ENCODE measurements around the gene TNIK.
"Not testable (repeated sequence)": the region's sequence is repeated elsewhere in the genome, so short reads cannot be mapped to it uniquely, and the experiment has no call there.

TNIK gene

DNA sequence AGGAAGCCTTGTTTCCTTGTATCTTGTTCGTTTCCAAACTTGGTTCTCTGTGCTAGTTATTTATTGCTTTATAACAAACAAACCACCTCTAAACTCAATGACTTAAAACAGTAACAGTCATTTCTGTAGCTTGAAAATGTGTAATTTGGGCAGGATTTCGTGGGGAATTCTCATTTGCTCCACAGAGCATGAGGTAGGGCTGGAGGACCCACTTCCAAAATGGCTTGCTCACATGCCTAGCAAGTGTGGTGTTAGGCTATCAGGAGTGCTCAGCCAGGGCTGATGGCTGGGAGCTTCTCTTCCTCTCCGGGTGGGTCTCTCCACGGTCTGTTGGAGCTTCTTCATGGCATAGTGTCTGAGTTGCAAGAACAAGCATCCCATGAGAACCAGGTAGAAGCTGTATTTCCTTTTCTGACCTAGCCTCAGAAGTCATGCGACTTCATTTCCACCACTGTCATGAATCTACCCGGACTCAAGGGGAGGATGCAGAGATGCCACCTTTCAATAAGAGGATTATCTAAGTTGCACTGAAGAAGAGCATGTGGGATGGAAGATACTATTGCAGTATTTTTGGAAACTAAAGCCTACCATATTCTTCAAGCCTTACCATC is 8.2 kb upstream of the TNIK start:
- DNase-seq (ENCODE audit: low read depth): no peak

DNA sequence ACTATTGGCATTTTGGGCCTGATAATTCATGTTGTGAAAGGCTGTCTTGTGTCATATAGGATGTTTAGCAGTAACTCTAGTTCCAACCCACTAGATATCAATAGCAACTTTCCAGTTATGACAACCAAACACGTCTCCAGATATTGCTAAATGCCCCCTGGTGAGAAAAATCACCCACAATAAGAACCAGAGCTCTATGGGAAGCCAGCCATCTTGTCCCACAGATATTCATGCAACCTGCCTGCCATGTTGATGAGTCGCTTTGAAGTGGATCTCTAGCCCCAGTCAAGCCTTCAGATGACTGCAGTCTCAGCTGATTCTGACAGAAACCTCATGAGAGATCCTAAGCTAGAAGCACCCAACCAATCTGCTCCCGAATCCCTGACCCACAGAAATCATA is 5.6 kb upstream of the TNIK start:
- no peak for DNase-seq (ENCODE audit: low read depth)

GRCh38 chr3:171464462-171464861 is 4.3 kb upstream of the TNIK start:
- no peak for DNase-seq (ENCODE audit: low read depth)

- DNase-seq (ENCODE audit: low read depth): no peak
Observed at GRCh38 chr3:171462224-171462623, 2.0 kb upstream of the TNIK start.

GRCh38 chr3:171461525-171461917 is 1.3 kb upstream of the TNIK start:
- no peak for DNase-seq (ENCODE audit: low read depth)

GRCh38 chr3:171460725-171461524 is 720 bp upstream of the TNIK start:
- DNase-seq (ENCODE audit: low read depth): peak; percentile 24

GRCh38 chr3:171459137-171459941 is 866 bp downstream of the TNIK start:
- DNase-seq (ENCODE audit: low read depth): peak; percentile 46

GRCh38 chr3:171458864-171459136 is 1.4 kb downstream of the TNIK start:
- DNase-seq (ENCODE audit: low read depth): no peak

- peak; percentile 22 for DNase-seq (ENCODE audit: low read depth)
Observed at GRCh38 chr3:171458071-171458863, 1.9 kb downstream of the TNIK start.

DNA sequence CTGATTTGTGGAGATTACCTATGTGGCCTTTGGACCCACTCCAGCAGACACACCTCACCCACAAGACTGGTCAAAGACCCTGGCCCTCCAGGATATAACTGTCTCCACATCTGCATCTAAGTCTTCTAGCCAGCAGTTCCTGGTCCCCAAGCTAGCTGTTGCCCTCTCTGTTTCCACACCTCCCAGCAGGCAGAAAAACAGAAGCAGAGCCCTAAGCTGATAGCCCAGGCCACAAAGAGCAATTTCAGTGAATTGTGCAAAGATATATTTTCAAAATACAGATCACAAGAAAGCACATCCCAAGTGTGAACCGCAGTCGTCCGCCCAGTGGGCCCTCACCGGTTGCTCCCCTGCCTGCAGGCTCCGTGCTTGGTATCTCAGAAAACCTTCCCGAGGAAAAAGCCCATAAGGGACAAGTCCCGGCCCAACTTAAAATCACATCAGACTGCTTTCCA is 2.6 kb downstream of the TNIK start:
- DNase-seq (ENCODE audit: low read depth): no peak

- no peak for DNase-seq (ENCODE audit: low read depth)
Observed at GRCh38 chr3:171456765-171457606, 3.2 kb downstream of the TNIK start.

- no peak for DNase-seq (ENCODE audit: low read depth)
Observed at GRCh38 chr3:171455603-171456550, 4.3 kb downstream of the TNIK start.

DNA sequence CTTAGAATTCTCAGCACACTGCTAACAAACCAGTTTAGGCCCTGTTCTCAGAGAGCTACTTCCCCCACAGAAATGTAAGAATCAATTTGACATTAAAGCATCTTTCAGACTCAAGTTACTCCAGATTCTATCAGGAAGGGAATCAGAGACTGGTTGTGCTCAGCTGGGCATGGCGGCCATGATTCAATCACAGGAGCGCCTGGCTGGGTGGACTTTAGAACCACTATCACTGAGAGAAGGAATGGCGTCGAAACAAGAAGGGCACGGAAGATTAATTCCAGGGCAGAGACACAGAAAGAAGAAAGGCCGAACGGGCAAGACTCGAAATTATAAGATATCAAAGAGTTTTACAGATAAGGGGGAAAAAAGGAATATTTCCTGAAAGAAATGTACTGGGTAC is 6.2 kb downstream of the TNIK start:
- DNase-seq (ENCODE audit: low read depth): no peak

- no peak for DNase-seq (ENCODE audit: low read depth)
Observed at GRCh38 chr3:171453180-171453886, 6.9 kb downstream of the TNIK start.

DNA sequence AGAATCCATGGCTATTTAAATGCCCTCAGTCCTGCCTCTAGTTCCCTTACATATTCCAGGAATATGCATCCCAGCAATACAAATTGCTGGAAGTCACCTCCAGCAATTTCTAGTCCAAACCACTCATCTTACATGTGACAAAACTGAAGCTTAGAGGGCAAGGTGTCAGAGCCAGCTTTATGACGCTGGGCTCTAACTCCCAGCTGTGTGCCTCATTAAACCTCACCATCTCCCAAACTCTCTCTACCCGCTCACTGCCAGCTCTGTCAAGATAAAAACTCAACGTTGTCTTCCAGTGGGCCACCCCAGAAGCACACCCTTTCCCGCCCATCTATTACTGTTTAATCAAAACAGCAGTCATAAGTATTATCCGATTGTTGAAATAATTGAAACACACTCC is 7.9 kb downstream of the TNIK start:
- DNase-seq (ENCODE audit: low read depth): no peak

DNA sequence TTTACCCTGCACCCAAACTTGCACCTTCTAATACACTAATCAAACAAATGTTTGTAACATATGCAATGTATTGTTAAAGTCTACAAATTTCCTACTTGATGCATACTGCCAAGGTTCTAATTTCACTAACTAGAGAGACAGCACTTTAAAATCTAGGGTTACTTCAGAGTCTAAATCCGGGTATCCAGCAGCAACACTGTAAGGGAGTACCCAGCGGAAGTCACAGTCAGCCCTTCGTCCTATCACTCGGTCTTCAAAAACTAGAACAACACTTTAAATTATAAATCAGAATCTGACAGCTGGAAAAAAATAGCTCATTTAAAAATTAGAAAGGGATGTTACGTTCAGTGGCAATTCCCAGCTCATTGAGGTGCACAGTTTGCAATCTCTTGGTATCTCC is 8.3 kb downstream of the TNIK start:
- no peak for DNase-seq (ENCODE audit: low read depth)

DNA sequence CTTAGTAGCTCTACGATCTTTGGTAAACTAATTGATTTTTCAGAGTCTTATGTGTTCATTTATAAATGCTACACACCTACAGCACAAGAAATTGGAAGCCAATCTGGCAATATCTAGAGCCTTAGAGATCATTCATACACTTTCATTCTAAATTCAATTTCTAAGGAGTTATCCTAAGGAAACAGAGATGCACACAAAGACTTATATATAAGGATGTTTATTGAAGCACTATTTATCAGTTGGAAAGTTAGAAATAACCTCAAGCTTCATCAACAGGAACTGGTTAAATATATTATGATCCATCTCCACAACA is 12.7 kb downstream of the TNIK start:
- not testable (repeated sequence) for DNase-seq (ENCODE audit: low read depth)

- no peak for DNase-seq (ENCODE audit: low read depth)
Observed at GRCh38 chr3:171446801-171447578, 13.2 kb downstream of the TNIK start.

GRCh38 chr3:171446301-171446700 is 13.9 kb downstream of the TNIK start:
- DNase-seq (ENCODE audit: low read depth): no peak
